Stomach (tissue), 4 donors: ENCODE data around the gene LCLAT1.
"Not testable (repeated sequence)": the region's sequence is repeated elsewhere in the genome, so short reads cannot be mapped to it uniquely, and the experiment has no call there.

Experiments used
- CTCF ChIP-seq, 7 experiments: fragments of 450-650 bp in 4 of 7; fragments of 200-600 bp in 3 of 7; sonication (generic) in 3 of 7; IDR thresholded peaks; one replicate each; pipeline ENCODE4 v1.5.1; 2016 to 2019; ENCODE audit warnings: antibody characterized with exemption in 7 of 7, control low read depth in 2 of 7, mild to moderate bottlenecking in 1 of 7
- EP300 ChIP-seq: sonication (generic); formaldehyde crosslinking; IDR thresholded peaks from one replicate; pipeline ENCODE4 v1.6.1; 2017; ENCODE audit warnings: antibody characterized with exemption
- POLR2A ChIP-seq, 4 donors: fragments of 450-650 bp; IDR thresholded peaks; one replicate each; pipeline ENCODE4 v1.6.1; 2016; ENCODE audit warnings: antibody characterized with exemption in 4 of 4, control low read depth in 2 of 4, mild to moderate bottlenecking in 1 of 4, moderate library complexity in 1 of 4

GRCh38 chr2:30507460-30507859 lies 60.4 kb downstream of the LCLAT1 start:
- TF ChIP-seq CTCF (IDR thresholded peaks at IDR 0.05); POLR2A (IDR thresholded peaks at IDR 0.05); EP300: not testable (repeated sequence)
